GM12801 (cell line): Measurements from ENCODE around the gene METTL3.

ENCODE experiments used
- CTCF ChIP-seq: IDR thresholded peaks from one replicate; pipeline ENCODE4 v1.5.1; 2011; ENCODE audit warnings: control low read depth; ENCODE audit not compliant: insufficient read length; ENCODE audit errors: extremely low read depth

The METTL3 gene

DNA sequence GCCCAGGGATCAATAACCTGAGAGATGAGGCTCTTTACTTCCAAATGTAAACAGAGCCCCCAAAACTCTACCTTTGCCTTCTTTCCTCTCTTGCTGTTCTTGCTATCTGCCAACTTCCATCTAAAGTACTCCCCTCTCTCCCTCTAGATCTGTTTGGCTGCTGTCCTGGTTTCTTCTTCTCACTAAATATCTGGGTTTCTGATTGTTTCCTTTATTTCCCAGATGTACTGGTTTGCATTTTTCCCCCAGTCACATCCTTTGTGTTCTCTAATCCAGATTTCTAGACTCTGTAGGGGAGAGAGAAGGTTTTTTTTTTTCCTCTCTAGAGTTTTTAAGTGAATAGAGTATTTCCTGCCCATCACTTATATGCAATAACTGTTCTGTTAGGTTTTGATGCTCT is 22.2 kb upstream of the METTL3 start:
- no peak for TF ChIP-seq CTCF

DNA sequence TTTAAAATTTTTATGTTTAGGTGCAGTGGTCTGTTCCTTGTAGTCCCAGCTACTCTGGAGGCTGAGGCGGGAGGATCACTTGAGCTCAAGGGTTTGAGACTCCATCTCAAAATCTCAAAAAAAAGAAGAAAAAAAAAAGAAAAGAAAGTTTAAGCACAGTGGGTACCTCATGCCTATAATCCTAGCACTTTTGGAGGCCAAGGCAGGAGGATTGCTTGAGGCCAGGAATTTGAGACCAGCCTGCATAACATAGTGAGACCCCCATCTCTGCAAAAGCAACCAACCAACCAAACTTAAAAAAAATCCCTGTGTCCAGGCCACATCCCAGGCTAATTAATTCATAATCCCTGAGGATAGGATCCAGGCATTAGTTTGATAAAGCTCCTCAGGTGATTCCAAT is 18.4 kb upstream of the METTL3 start:
- TF ChIP-seq CTCF, result no peak

DNA sequence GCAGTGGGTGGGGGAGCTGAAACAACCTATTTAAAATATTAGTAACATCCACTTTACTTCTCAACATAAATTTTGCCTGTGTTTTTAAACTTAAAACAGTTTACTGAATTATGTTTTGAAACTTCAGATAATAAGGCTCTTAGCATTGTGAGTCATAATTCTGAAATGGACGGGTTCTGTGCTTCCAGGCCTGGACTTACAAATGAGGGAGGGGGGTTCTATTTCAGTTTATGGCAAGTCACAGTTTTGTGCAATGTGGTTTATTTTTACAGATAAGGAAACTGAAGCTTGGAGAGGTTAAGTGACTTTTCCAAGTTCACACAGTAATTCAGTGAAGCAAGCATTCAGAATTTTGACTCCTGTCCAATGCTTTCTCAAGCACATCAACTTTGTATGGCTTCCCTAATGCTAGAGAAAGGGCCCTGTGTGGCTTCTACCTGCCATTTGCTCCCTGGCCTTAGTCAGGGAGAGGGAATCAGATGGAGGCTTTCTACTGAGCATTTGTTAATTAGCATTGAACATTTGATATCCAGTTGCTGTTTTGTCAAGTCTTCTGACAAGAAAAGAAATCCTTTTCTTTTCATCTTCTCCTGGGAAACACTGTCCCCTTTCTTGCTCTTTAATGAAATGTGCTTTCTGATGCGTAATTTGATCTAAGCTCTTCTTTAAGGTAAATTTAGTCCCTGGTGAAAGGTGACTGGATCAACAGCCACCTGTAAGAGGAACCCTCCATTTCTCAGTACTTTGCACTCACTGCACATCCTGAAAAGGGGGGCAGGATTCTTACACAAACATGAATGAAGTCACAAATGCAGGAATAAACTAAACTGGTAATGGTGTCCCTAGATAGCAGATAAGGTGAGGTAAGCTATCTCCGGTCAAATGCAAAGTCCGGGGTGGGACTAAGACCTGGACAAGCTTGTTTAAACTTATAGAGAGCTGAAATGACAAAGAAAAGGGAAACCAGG is 17.5 kb upstream of the METTL3 start:
- no peak for TF ChIP-seq CTCF

DNA sequence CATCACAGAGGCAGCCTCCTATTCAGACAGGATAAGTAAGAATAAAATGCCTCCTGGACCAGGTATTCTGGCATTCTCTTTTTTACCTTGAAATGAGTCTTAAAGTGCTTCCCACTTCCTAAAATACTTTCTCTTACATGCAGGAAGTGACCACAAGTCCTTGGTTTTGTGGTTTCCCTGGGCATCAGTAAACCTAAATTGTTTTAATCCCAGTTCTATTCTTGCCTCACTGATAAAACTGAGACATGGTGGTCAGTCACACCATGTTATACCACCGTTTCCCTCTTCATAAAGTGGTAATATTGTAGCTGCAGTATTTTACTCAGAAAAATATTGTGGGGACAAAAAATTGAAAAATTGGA is 16.2 kb upstream of the METTL3 start:
- no peak for TF ChIP-seq CTCF

GRCh38 chr14:21526672-21527317 is 15.7 kb upstream of the METTL3 start:
- no peak for TF ChIP-seq CTCF

DNA sequence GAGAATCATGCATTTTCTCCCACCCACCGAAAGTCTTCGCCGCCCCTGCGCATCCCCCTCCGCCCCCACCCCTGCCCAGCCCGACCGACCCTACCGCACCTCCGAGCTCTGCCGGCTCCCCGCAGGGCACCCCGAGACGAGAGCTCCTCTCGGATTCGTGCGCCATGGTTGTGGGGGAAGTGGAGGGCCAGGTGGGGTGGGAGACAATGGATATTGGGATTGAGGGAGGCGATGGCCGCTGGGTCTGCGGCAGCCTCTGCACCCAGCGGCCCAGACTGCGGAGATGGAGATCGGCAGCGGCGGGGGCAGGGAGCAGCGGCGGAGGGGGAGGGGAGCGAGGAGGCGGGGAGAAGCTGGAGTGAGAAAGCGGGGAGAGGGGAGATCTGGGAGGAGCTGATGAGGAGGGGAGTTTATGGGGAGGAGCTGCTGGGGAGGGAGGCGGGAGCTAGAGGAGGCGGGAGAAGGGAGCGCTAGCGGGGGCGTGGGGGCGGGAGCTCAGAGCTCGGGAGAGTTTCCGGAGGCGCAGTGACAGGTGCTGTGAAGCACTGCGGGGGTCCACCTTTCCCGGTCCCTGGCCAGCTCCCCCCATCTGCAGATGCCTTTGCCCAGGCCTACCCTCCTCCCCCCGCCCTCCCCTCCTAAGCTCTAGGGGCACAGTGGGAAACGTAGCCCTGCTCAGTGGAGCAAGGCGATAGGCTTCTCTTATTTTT is 15.0 kb upstream of the METTL3 start, which contains the start of gene SALL2:
Gene SALL2 (minus strand): TSS at position 385 of the 710 bp plus-strand sequence. CDS start 219 bp downstream, at position 166.
- TF ChIP-seq CTCF, result no peak

- TF ChIP-seq CTCF, result no peak
Observed at GRCh38 chr14:21525571-21525961, 14.4 kb upstream of the METTL3 start.
